Brain microvascular endothelial cell (primary cell): ENCODE results near the gene CARHSP1.

ENCODE experiments used
- DNase-seq: peaks from one replicate; pipeline ENCODE4 v3.0.0-alpha.2; 2020
- H3K27ac ChIP-seq: fragments of 250-450 bp; sonication (Bioruptor Pico); 2 replicates; pipeline ENCODE4 v1.5.1; 2020; ENCODE audit warnings: mild to moderate bottlenecking, moderate library complexity
- H3K27me3 ChIP-seq: fragments of 250-450 bp; sonication (Bioruptor Pico); replicated peaks from 2 replicates; pipeline ENCODE4 v1.5.1; 2020; ENCODE audit warnings: mild to moderate bottlenecking
- H3K36me3 ChIP-seq: fragments of 250-450 bp; sonication (Bioruptor Pico); replicated peaks from 2 replicates; pipeline ENCODE4 v1.5.1; 2020; ENCODE audit warnings: mild to moderate bottlenecking
- H3K4me3 ChIP-seq: 2 replicates; pipeline ENCODE4 v1.5.1; 2011; ENCODE audit warnings: low read depth, mild to moderate bottlenecking, control low read depth, low read length, moderate library complexity
- CTCF ChIP-seq: IDR thresholded peaks from 2 replicates; pipeline ENCODE4 v1.5.1; 2011; ENCODE audit warnings: low read depth, mild to moderate bottlenecking, moderate library complexity, low read length, control low read depth, inconsistent platforms; ENCODE audit errors: missing control alignments
- in situ Hi-C: cut with HindIII; loops from 2 replicates; pipeline ENCODE4 v1.10.0; 2017; ENCODE audit warnings: low sequenced_read_pairs, low pct_ligation_motif_present

CARHSP1 gene

DNA sequence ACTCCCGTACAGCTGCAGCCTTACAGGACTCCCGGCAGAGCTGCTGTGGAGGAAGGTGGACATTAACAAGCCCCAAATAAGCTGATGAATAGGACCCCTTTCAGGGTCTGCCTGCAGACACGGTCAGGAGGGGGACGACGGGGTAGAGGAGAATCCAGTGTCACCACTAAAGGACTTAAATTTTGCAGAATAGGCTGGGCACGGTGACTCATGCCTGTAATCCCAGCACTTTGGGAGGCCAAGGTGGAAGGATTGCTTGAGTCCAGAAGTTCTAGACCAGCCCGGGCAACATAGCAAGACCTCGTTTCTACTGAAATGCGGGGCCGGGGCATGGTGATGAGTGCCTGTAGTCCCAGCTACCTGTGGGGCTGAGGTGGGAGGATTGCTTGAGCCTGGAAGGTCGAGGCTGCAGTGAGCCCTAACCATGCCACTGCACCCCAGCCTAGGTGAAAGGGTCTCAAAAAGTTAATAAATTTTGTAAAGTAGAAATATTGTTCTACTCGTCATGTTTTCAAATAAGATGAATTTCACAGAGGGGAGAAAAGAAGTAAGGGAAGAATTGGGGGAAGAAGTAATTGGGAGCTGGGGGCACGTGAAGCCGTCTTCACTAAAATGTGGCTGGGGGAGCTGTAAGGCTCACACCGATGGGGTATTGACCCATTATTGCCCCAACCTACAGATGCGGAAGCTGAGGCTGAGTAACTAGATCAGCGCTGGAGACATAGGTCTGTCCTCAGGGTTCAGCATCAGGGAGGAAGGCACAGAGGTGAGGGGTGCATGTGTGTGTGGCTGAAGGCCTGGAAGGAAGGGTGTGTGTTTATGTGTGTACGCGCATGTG, 18.0 kb upstream of the CARHSP1 start:
- no peak for TF ChIP-seq CTCF
- in situ Hi-C loops: no loop called here
- no peak overlapping the region for H3K27ac ChIP-seq

GRCh38 chr16:8885674-8886592, 17.1 kb upstream of the CARHSP1 start:
- peaks cover 7% of the 10 kb centered on the region for H3K36me3 ChIP-seq
- TF ChIP-seq CTCF: peak; percentile 30
- no peak overlapping the region for H3K27ac ChIP-seq
- no peak for DNase-seq
- H3K27me3 ChIP-seq: no peaks in the 10 kb centered on the region
- in situ Hi-C loops: no loop called here
- no peak overlapping the region for H3K4me3 ChIP-seq

More for the DNA sequence above, 18.0 kb upstream of the CARHSP1 start:
- Histone ChIP-seq H3K27me3 (no peaks in the 10 kb centered on the region), H3K4me3 (no peak overlapping the region), H3K36me3 (peaks cover 15% of the 10 kb centered on the region)
- DNase-seq: no peak

- in situ Hi-C loops: no loop called here
- Histone ChIP-seq H3K4me3 (no peak overlapping the region), H3K27ac (no peak overlapping the region), H3K36me3 (peaks cover 3% of the 10 kb centered on the region), H3K27me3 (no peaks in the 10 kb centered on the region)
- TF ChIP-seq CTCF: no peak
- DNase-seq: no peak
These were observed 14.0 kb upstream of the CARHSP1 start for GRCh38 chr16:8882725-8883377.

- DNase-seq: no peak
These were observed 13.3 kb upstream of the CARHSP1 start, which contains the start of gene LITAFD for GRCh38 chr16:8882041-8882617. TSS of gene LITAFD (plus strand) at chr16:8882351. CDS start at chr16:8884356, 2,005 bp downstream.

More at GRCh38 chr16:8882041-8882617, 13.3 kb upstream of the CARHSP1 start, which contains the start of gene LITAFD:
- Histone ChIP-seq H3K4me3 (no peak within 1 kb of the TSS), H3K27me3 (no peaks in the 10 kb centered on the region), H3K27ac (no peak within 1 kb of the TSS), H3K36me3 (no peaks in the 10 kb centered on the region)
- no peak for TF ChIP-seq CTCF
- in situ Hi-C loops: no loop called here
